Eye (tissue), 1 donor: ENCODE results near the gene TANK.
A peak's percentile ranks its signal among the peaks of the same experiment; 100 is the strongest.

Source experiments
- DNase-seq: peaks from one replicate; pipeline ENCODE4 v3.0.0-alpha.2; 2015

The TANK gene

DNA sequence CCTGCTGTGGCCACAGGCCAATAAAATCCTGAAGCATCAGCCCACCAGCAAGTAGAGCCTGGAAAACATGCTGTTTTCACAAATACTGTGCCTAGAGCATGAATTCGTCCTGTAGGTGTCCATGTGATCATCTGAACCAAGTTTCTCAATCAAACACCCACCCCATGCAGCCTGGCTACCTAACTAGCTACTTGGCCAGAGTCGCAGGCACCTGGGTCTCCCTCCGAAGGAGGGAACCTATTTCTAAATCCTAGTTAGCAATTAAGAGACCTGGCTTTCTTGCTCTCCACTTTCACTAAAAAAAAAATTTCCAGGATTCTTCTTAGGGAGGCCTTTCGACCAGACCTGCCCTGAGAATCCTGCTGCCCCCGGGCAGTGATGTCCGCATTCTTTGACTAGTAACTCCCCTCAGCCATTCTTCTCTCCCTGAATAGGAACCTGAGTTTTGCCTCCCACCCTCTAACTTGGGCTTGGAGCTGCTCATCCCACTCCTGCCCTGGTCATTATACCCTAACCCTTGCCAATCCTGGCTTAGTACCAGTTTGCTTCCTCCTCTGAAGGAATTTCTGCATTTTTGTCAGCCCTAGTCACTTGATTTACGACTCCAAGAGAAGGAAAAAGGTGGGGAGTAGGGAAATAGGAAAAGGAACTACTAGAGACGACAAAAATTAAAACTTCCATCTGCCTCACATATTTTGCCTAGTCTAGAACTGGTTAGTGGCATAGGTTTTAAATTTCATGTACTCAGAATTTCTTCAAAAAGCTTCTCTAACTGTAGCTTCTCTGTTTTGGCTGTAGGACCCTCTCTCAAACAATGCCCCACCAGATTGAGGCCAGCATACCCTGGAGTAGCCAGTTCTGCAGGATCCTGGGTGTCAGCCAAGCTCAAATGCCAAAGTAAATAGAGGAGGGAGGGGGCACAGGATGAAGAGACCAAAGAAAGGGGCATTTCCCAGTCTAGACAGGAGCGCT lies 25.4 kb upstream of the TANK start:
- DNase-seq, result peak; percentile 33

DNA sequence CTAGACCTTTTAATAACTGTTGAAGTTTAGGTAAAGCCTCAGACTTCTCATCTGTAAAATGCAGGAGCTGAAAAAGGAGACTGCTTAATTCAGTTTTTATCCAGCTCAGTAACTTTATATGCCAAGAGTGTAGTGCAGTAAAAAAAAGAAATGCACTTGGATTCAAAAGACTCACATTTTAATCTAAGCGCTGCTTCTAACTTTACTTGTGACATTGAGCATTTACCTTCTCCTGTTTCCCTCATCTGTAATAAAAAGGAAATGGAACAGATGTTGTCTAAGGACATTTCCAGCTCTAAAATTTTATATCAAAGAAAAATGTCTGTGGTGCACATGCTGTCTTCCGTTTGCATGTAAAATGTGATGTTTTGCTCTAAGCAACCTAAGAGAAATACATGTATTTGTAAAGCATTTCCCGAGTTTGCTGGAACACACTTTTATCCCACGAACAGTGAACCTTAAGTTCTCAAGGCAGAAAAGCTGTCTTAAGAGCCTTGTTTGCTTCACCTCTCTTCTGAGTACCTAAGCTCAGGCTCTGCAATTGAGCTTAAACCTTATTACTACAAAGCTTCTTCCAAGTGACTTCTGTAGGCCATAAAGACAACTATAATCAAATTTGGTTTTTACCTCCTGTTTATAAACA lies 24.2 kb upstream of the TANK start:
- no peak for DNase-seq

DNA sequence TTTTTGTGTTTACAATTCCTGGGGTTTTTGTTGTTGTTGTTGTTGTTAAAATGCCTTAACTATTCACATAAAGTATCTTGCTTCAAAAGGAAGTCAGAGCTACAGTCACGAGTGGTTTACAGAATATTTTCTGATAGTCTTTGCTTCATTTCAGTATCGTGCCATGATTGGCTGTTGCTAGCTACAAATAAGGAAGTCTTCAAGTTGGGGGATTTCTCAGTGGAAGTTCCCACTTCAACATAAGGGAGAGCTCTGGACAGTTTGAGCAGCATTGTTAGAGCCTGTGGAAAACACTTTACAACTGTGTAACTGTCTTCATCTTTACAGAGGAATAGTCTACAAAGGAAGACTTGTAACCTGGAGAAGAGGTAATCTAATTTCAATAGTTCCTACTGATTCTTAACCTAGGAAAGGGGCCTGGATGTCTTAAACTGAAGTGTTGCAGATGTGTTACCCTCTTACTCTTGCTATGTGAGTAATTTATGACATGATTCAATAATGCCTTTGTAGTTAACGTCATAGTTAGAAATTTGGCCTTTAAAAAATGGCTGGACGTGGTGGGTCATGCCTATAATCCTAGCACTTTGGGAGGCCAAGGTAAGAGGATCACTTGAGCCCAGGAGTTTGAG lies 23.4 kb upstream of the TANK start:
- no peak for DNase-seq

DNA sequence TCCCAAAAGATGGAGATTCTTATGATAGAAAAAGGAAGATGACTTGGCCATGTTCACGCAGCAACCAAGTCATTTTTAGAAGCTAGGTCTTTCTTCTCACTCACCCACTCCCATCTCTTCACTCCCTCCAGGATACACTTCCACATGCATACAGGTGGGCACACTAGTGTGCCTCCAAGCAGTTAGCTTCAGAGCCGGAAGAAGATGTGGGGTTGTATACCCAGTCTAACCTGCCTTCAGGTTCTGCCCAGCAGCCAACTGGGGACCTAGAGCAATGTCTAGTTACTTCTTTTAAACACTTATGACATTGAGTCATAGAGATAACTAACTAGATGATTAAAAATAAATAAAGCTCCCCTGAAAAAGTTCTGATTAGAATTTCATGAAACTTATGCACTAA lies 21.8 kb upstream of the TANK start:
- no peak for DNase-seq

DNA sequence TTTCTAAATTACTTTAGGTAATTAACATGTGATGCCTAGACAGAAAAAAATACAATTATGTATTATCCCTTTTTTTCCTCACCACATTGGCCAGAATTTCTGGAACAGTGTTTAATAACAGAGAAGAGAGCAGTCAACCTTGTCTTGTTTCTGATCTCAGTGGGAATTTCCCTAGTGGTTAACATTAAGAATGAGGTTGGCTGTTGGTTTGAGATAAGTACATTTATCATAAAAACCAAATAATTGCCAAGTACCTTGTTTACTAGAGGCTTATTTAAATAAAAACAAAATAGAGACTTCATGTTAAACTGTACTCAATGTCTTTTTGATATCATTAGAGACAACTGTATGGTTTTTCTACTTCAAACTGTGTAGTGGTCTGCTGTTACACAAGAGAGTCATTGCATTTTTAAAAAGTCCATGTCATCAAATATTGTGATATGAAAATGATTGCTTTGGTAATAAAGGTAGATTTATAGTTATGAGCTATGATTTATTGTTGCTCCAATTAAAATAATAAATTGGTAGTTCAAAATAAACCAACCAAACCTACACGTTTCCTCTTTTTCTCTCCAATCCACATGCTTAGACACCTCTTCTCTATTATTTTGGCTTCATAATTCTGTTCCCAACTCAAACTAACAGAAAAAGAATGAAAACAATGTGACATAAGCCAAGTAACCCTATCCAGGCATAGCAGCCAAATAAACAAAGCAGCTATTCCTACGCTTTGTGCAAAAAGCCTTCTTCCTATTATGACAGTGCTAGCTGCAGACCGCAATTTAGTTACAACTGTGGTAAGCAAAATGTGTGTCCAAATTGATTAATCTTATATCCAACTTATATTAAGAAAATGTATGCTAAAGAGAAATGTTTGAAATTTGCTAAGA lies 20.9 kb upstream of the TANK start:
- DNase-seq, result peak; percentile 42

- no peak for DNase-seq
Observed at GRCh38 chr2:161141033-161141432, 19.2 kb upstream of the TANK start.

GRCh38 chr2:161146209-161146775 lies 13.9 kb upstream of the TANK start:
- DNase-seq, result no peak

DNA sequence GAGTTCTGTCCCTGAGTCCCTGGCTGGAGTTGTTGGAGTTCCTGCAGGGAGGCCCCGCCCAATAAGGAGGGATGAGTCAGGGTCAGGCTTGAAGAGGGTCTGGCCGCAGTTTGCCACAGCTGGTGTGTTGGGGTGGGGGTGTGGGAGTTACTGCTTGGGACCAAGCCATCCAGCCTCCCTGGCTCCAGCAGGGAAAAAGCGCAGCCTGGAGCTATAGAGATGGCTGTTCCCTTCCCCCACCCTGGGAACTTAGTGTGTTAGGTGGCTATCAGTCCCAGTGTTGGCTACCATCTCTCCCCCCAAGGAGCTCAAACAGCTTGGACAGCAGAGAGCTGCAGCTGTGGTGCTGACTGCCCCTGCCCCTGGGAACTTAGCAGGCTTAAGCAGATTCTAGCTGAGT lies 13.2 kb upstream of the TANK start:
- no peak for DNase-seq

DNA sequence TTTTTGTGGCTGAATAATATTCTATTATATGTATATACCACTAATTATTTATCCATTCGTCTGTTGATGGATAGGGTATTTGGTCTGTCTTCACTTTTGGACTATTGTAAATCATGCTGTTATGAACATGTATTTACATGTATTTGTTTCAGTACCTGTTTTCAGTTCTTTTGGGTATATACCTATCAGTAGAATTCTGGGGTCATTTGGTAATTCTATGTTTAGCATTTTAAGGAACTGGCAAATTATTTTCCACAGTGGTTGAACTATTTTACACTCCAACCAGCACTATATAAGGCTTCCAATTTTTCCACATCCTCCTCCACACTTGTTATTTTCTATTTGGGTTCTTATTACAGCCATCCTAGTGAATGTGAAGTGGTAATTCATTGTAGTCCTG lies 12.4 kb upstream of the TANK start:
- DNase-seq, result no peak

GRCh38 chr2:161150704-161151103 lies 9.5 kb upstream of the TANK start:
- DNase-seq, result no peak

DNA sequence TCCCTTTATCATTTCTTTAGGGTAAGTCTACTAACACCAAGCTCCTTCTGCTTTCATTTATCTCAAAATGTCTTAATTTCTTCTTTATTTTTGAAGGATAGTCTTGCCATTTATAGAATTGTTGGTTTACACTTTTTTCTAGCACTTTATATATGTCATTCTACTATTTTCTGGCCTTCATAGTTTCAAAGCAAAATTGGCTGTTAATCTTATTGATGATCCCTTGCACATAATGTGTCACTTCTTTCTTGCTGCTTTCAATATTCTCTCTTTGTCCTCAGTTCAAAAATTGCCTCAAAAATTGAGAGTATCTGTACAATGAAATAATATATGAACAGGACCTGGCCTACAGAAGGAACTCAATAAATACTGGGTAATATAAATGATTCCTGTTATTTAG lies 7.9 kb upstream of the TANK start:
- no peak for DNase-seq

- no peak for DNase-seq
Observed at GRCh38 chr2:161158882-161159281, 1.3 kb upstream of the TANK start.

DNA sequence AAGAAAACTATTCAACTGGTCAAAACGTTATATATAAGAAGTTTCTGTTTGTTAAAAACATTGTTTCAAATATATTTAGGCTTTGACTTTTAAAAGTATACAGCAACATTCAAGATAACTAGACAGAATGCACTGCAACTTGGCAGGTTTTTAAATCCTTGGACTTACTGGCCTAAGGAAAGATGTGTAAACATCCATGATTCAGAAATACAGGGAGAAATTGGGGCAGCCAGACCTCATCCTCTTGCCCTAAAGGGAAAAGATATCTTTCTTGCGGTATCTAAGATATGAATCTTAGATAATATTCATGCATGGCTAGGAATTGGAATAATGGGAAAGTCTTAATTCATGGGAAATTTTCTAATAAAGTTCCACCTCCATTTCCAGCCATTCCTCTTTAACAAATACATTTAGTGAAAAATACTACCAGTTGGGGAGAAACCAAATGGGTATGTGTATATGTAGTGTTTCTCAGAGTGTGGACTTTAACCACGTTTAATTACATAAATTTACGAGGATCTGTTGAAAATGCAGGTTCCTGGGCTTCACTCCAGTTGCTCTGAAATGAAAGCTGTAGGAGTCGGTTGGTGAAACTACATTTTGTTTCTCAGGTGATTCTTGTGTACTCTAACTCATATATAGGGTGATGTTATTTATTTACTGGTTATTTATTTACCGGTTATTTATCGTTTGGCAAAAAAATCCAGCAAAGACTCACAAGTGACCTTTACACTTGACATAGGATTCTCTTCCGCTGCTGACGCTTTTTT lies 587 bp upstream of the TANK start:
- DNase-seq, result no peak

- no peak for DNase-seq
Observed at GRCh38 chr2:161161074-161161706, 962 bp downstream of the TANK start.

- no peak for DNase-seq
Observed at GRCh38 chr2:161163440-161163839, 3.2 kb downstream of the TANK start.

DNA sequence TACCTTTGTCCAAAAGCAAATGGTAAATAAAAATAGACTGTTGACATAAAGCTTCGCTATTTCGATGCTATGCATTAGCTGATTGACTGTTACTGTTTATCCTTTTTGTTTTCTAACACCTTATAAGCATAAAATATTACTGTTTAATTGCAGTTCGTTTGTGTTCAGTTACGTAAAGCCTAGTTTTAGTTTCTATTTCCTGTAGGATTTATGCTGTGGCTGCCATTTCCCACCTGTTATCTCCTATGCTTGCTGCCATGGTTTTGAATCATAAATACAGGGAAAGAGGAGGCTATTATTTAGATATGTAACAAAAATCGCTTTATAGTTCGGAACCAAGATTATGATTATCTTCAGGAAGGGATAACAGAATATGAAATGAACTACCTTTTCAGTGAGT lies 3.9 kb downstream of the TANK start:
- no peak for DNase-seq

DNA sequence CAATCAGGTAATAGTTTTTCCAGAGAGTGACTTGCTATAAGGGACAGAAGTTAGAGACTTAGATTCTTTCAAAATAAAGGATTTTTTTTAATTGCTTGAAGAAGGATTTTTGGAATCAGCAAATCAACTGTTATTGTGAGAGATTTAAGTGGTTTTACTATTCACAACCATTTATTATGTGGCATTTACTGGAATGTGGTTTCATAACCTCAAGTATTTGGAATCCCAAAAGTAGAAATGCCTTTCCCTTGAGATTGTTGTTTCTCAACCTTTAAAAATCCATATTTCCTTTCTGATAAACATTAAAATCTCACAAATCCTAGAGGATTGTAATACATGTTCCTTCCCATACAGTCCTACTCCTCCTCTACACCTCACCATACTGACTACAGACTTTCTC lies 5.0 kb downstream of the TANK start:
- no peak for DNase-seq

GRCh38 chr2:161165811-161166210 lies 5.6 kb downstream of the TANK start:
- no peak for DNase-seq

GRCh38 chr2:161166538-161167409 lies 6.5 kb downstream of the TANK start:
- no peak for DNase-seq

GRCh38 chr2:161169335-161169734 lies 9.1 kb downstream of the TANK start:
- DNase-seq, result no peak
